Measurements from ENCODE around the gene LYZL2. TPM values are rescaled to one million over a fixed set of nuclear protein-coding genes. Genes with fewer than 3 reads are reported as not detected.
"Not testable (repeated sequence)": the region's sequence is repeated elsewhere in the genome, so short reads cannot be mapped to it uniquely, and the experiment has no call there.

LYZL2 gene
- total and polyA plus RNA-seq, 8 donors: not detected

DNA sequence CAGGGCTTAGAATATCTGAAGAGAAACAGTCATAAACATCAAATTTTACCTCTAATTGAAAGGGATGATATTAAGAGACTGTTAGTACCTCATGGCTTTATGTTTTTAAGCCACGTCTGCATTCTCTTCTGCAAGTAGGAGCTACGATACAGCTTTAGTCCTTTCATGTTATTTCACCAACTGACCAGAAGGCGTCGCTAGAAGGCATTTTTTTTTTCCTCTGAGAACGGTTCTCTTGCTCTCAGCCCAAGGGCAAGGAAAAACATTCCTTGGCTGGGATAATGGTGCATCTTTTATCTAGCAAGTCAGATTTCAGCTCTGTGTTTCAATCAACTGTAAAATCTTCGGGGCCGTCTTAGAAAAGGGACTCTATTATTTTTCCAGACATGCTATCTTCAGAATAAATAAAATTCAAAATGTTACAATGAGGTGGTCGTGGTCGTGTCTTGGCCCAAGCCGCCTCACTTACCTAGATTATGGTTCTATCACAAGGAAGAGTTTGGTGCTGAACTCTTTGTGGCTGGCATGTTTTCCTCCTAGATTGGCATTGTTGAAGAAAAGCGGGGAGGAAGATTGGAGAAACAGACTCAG is 41.6 kb upstream of the LYZL2 start:
- Histone ChIP-seq H3K36me3 (no peaks in the 10 kb centered on the region), H3K9me3 (no peaks in the 10 kb centered on the region), H3K4me1 (no peaks in the 10 kb centered on the region), H3K27ac (no peak overlapping the region), H3K27me3 (no peaks in the 10 kb centered on the region), H3K4me3 (peak overlapping the region in 1 of 2 donors; percentile 3)
- TF ChIP-seq, protein P1, sequence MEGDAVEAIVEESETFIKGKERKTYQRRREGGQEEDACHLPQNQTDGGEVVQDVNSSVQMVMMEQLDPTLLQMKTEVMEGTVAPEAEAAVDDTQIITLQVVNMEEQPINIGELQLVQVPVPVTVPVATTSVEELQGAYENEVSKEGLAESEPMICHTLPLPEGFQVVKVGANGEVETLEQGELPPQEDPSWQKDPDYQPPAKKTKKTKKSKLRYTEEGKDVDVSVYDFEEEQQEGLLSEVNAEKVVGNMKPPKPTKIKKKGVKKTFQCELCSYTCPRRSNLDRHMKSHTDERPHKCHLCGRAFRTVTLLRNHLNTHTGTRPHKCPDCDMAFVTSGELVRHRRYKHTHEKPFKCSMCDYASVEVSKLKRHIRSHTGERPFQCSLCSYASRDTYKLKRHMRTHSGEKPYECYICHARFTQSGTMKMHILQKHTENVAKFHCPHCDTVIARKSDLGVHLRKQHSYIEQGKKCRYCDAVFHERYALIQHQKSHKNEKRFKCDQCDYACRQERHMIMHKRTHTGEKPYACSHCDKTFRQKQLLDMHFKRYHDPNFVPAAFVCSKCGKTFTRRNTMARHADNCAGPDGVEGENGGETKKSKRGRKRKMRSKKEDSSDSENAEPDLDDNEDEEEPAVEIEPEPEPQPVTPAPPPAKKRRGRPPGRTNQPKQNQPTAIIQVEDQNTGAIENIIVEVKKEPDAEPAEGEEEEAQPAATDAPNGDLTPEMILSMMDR (IDR thresholded peaks at IDR 0.05): peak; percentile 74 to 85
- intact Hi-C loops (cut with DNase I): no loop called here
- peak; percentile 90 for ATAC-seq
- peak in 2 of 4 donors; percentile 63 to 74 for DNase-seq

DNA sequence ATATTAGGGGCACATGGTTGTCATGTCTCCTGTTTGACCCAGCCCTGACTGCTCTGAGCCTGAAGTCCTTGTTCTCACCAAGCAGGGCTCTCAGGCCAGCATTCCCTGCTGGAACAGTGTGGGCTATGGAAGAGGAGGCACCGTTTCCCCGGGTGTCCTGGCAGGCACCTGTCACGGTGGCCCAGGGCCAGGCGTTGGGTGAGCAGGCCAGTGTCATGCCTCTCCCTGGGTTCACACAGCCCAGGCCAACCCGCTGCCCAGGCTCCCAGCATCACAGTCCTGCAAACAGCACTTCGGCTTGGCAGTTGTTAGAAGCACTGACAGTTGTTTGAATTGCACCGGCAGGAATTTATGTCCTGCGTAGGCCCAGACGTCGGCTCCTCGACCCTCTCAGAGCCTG is 38.4 kb upstream of the LYZL2 start:
- H3K27ac ChIP-seq: not testable (repeated sequence)

DNA sequence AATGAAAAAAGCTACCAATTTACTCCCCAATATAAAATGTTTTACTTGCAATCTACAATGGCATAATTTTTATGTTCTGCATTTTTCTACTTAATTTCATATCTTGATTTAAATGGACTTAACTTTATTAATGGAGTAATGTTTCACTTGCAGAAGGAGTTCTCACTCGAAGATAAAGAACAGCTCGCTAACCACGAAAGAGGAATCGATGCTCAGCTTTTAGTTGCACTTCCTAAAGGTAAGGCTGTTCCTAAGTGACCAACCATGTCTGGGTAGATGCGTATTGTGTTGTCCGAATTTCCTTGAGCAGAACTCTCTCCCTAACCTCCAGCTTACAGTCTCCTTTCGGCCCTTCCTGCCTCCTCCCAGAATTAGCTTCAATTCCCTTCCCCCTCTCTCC is 33.9 kb upstream of the LYZL2 start:
- H3K27me3 ChIP-seq; H3K27ac ChIP-seq; ATAC-seq; DNase-seq; H3K4me3 ChIP-seq; H3K36me3 ChIP-seq; H3K4me1 ChIP-seq; H3K9me3 ChIP-seq; intact Hi-C loops (cut with DNase I): not testable (repeated sequence)

More for the DNA sequence above, 38.4 kb upstream of the LYZL2 start:
- intact Hi-C loops (cut with DNase I); H3K36me3 ChIP-seq; H3K27me3 ChIP-seq; ATAC-seq; H3K4me1 ChIP-seq; H3K9me3 ChIP-seq; H3K4me3 ChIP-seq: not testable (repeated sequence)
- peak in 1 of 4 donors; percentile 69 for DNase-seq

GRCh38 chr10:30662814-30663213 is 33.3 kb upstream of the LYZL2 start:
- no peaks in the 10 kb centered on the region for H3K27me3 ChIP-seq
- H3K4me1 ChIP-seq: no peaks in the 10 kb centered on the region
- DNase-seq: no peak
- no peak overlapping the region for H3K4me3 ChIP-seq
- H3K9me3 ChIP-seq: no peaks in the 10 kb centered on the region
- TF ChIP-seq, protein P1 (IDR thresholded peaks at IDR 0.05): no peak
- no peaks in the 10 kb centered on the region for H3K36me3 ChIP-seq
- ATAC-seq: no peak
- H3K27ac ChIP-seq: no peak overlapping the region
- intact Hi-C loops (cut with DNase I): no loop called here

DNA sequence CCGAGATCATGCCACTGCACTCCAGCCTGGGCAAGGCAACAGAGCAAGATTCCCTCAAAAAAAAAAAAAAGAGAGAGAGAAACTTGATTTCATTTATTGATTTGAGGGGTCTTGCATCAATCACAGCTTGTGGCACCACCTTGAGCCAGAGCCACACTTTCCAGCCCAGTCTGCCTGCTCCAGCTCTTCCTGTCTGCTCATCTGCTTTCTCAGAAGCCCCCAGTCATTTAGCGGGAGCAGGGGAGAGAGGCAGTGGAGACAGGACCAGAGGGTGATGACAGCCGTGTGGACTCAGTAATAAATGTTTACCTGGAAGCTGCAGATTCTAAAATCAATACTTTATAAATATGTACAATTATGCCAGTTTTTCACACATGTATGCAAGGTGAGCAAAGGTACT is 30.8 kb upstream of the LYZL2 start:
- H3K27ac ChIP-seq; DNase-seq; H3K36me3 ChIP-seq; H3K4me3 ChIP-seq; H3K4me1 ChIP-seq; H3K27me3 ChIP-seq; ATAC-seq; intact Hi-C loops (cut with DNase I); H3K9me3 ChIP-seq: not testable (repeated sequence)

- H3K4me3 ChIP-seq: no peak overlapping the region
- no peaks in the 10 kb centered on the region for H3K4me1 ChIP-seq
- TF ChIP-seq, protein P1 (IDR thresholded peaks at IDR 0.05): no peak
- ATAC-seq (no peak), DNase-seq (no peak)
- intact Hi-C loops (cut with DNase I): no loop called here
- no peaks in the 10 kb centered on the region for H3K36me3 ChIP-seq
- H3K9me3 ChIP-seq: no peaks in the 10 kb centered on the region
- H3K27ac ChIP-seq: no peak overlapping the region
- peaks cover 0 to 10% of the 10 kb centered on the region in 2 donors for H3K27me3 ChIP-seq
Observed at GRCh38 chr10:30656233-30656632, 26.7 kb upstream of the LYZL2 start.

- H3K9me3 ChIP-seq; H3K27me3 ChIP-seq; H3K36me3 ChIP-seq; H3K27ac ChIP-seq; H3K4me3 ChIP-seq; intact Hi-C loops (cut with DNase I); H3K4me1 ChIP-seq; ATAC-seq; DNase-seq: not testable (repeated sequence)
Observed at GRCh38 chr10:30655001-30655400, 25.4 kb upstream of the LYZL2 start.

DNA sequence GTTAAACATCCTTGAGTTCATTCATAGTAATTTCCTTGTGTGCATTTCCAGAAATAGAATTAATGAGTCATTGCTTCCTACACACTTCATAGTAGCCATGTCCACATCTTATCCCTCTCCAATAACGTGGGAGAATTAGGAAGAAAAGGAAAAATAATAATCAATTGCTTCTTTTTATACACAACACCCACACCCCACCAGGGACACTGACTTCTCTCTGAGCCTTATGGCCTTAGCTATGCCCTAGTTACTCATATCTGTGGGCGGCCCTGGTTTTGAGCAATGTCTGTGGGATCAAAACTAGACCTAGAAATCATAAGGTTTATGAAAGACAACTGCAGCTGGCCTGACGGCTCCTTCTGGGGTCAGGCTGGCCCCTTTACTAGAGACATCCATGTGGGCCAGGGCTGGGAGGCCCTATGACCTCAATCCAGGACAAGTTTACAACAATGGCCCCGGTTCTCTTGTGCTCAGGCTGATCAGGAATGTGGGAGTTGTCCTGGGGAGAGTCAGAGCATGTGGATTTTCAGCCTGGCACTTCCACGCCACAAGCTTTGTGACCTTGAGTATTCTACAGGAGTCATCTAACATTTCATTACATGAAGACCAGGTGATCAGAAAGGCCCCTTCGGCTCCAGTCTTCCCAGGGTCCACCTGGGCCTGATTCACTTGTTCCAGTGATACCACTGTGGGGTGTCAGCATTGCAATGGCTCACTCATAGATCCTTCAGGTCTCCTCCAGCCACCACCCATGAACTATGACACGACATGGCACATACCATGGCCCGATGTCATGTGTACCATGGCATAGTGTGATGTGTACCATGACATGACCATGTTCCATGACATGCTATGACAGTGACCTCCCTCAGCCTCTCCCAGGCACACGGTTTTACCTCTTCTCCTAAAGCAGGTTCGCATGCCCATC is 22.2 kb upstream of the LYZL2 start:
- DNase-seq; intact Hi-C loops (cut with DNase I); H3K4me1 ChIP-seq; H3K4me3 ChIP-seq; H3K9me3 ChIP-seq; H3K27me3 ChIP-seq; H3K36me3 ChIP-seq: not testable (repeated sequence)
- peak; percentile 60 for ATAC-seq
- peak overlapping the region; percentile 15 to 19 for H3K27ac ChIP-seq
